Urinary bladder (tissue), 4 donors: ENCODE results near the gene FNDC10. TPM values are rescaled to one million over a fixed set of nuclear protein-coding genes. Genes with fewer than 3 reads are reported as not detected.

Experiments used
- DNase-seq: peaks from one replicate; pipeline ENCODE4 v3.0.0-alpha.2; 2015; ENCODE audit errors: extremely low spot score
- H3K27ac ChIP-seq: one replicate; pipeline ENCODE4 v1.5.1; 2013; ENCODE audit warnings: low read depth, mild to moderate bottlenecking, moderate library complexity
- H3K36me3 ChIP-seq: one replicate; pipeline ENCODE4 v1.6.1; 2013; ENCODE audit warnings: mild to moderate bottlenecking, moderate library complexity; ENCODE audit not compliant: insufficient read depth
- H3K4me1 ChIP-seq: one replicate; pipeline ENCODE4 v1.6.1; 2013; ENCODE audit warnings: mild to moderate bottlenecking, moderate library complexity; ENCODE audit not compliant: insufficient read depth
- H3K4me3 ChIP-seq: one replicate; pipeline ENCODE4 v1.5.1; 2013; ENCODE audit warnings: low read depth, low read length
- WGBS: extraction: QIAGEN DNeasy Blood & Tissue Kit; methylation state at CpG from one replicate; pipeline ENCODE4 v1.1.7; 2013; 5-methylcytosine and 5-hydroxymethylcytosine counted together
- polyA plus RNA-seq: library from polyadenylated mRNA; stranded (reverse); fragments of 200-250 nt; gene quantifications from one replicate; pipeline ENCODE4 v1.2.3, GENCODE V29; 2013
- total RNA-seq: library from RNA; depleted of rRNA; stranded (reverse); fragments of >200 nt; gene quantifications from one replicate; pipeline ENCODE4 v1.2.3, GENCODE V29; 2014
- donor health status: healthy with polysubstance abuse.
- donor health status: healthy.

Gene FNDC10
- total and polyA plus RNA-seq, 2 donors: 0.58 to 2.2 TPM

- Histone ChIP-seq H3K27ac (no peak overlapping the region), H3K4me1 (no peaks in the 10 kb centered on the region), H3K4me3 (no peak overlapping the region), H3K36me3 (no peaks in the 10 kb centered on the region)
- DNase-seq: no peak
- 83% methylated on average over 13 of the region's 13 CpGs for WGBS
These were observed 45.4 kb downstream of the FNDC10 start for GRCh38 chr1:1554550-1554925.

- WGBS: 90% methylated on average over 35 of the region's 35 CpGs
- Histone ChIP-seq H3K4me1 (no peaks in the 10 kb centered on the region), H3K4me3 (no peak overlapping the region), H3K27ac (no peak overlapping the region), H3K36me3 (no peaks in the 10 kb centered on the region)
- DNase-seq: no peak
These were observed 46.0 kb downstream of the FNDC10 start for GRCh38 chr1:1553821-1554494.

GRCh38 chr1:1552263-1552639 lies 47.7 kb downstream of the FNDC10 start:
- no peak for DNase-seq
- H3K27ac ChIP-seq: no peak overlapping the region
- H3K36me3 ChIP-seq: no peaks in the 10 kb centered on the region
- 85% methylated on average over 10 of the region's 10 CpGs for WGBS
- H3K4me3 ChIP-seq: no peak overlapping the region
- H3K4me1 ChIP-seq: no peaks in the 10 kb centered on the region

GRCh38 chr1:1551524-1552262 lies 48.2 kb downstream of the FNDC10 start:
- DNase-seq: no peak
- Histone ChIP-seq H3K36me3 (no peaks in the 10 kb centered on the region), H3K4me3 (no peak overlapping the region), H3K27ac (no peak overlapping the region), H3K4me1 (no peaks in the 10 kb centered on the region)
- WGBS: 91% methylated on average over 33 of the region's 33 CpGs

GRCh38 chr1:1550591-1551432 lies 49.1 kb downstream of the FNDC10 start:
- DNase-seq: no peak
- no peaks in the 10 kb centered on the region for H3K36me3 ChIP-seq
- H3K27ac ChIP-seq: no peak overlapping the region

GRCh38 chr1:1550087-1550486 lies 49.8 kb downstream of the FNDC10 start:
- H3K4me3 ChIP-seq: no peak overlapping the region
- DNase-seq: no peak
- 79% methylated on average over 7 of the region's 7 CpGs for WGBS
- H3K36me3 ChIP-seq: no peaks in the 10 kb centered on the region
- H3K4me1 ChIP-seq: no peaks in the 10 kb centered on the region
- no peak overlapping the region for H3K27ac ChIP-seq

More at GRCh38 chr1:1550591-1551432, 49.1 kb downstream of the FNDC10 start:
- WGBS: 59% methylated on average over 15 of the region's 15 CpGs
- Histone ChIP-seq H3K4me1 (no peaks in the 10 kb centered on the region), H3K4me3 (no peak overlapping the region)

- Histone ChIP-seq H3K27ac (no peak overlapping the region), H3K4me1 (no peaks in the 10 kb centered on the region), H3K36me3 (no peaks in the 10 kb centered on the region), H3K4me3 (no peak overlapping the region)
- no peak for DNase-seq
- 82% methylated on average over 14 of the region's 14 CpGs for WGBS
These were observed 51.3 kb downstream of the FNDC10 start for GRCh38 chr1:1548591-1548990.

Other genes with a start within 250 kb of the FNDC10 start
- gene MXRA8, start 241.6 kb downstream of the FNDC10 start, total RNA-seq: 62.7 TPM
- gene MXRA8, start 241.6 kb downstream of the FNDC10 start, polyA plus RNA-seq: 159 TPM
- 20.7 TPM for gene AURKAIP1, start 224.9 kb downstream of the FNDC10 start, total RNA-seq
- gene AURKAIP1, start 224.9 kb downstream of the FNDC10 start, polyA plus RNA-seq: 158 TPM
- gene CCNL2, start 200.8 kb downstream of the FNDC10 start, total RNA-seq: 226 TPM
- gene CCNL2, start 200.8 kb downstream of the FNDC10 start, polyA plus RNA-seq: 146 TPM
- gene MRPL20, start 192.8 kb downstream of the FNDC10 start, total RNA-seq: 55.1 TPM
- gene MRPL20, start 192.8 kb downstream of the FNDC10 start, polyA plus RNA-seq: 183 TPM
- 5.8 TPM for gene ANKRD65, start 178.9 kb downstream of the FNDC10 start, total RNA-seq
- 17.7 TPM for gene ANKRD65, start 178.9 kb downstream of the FNDC10 start, polyA plus RNA-seq
- 15.2 TPM for gene VWA1, start 164.4 kb downstream of the FNDC10 start, total RNA-seq
- gene VWA1, start 164.4 kb downstream of the FNDC10 start, polyA plus RNA-seq: 214 TPM
- 0.26 TPM for gene ATAD3C, start 150.4 kb downstream of the FNDC10 start, total RNA-seq
- 3.3 TPM for gene ATAD3C, start 150.4 kb downstream of the FNDC10 start, polyA plus RNA-seq
- 11.3 TPM for gene ATAD3B, start 128.4 kb downstream of the FNDC10 start, total RNA-seq
- 14.3 TPM for gene ATAD3B, start 128.4 kb downstream of the FNDC10 start, polyA plus RNA-seq
- 7.1 TPM for gene ATAD3A, start 88.0 kb downstream of the FNDC10 start, total RNA-seq
- 18.8 TPM for gene ATAD3A, start 88.0 kb downstream of the FNDC10 start, polyA plus RNA-seq
- 6.7 TPM for gene TMEM240, start 59.5 kb downstream of the FNDC10 start, total RNA-seq
- 31.0 TPM for gene TMEM240, start 59.5 kb downstream of the FNDC10 start, polyA plus RNA-seq
- 38.5 TPM for gene SSU72, start 25.3 kb downstream of the FNDC10 start, total RNA-seq
- gene SSU72, start 25.3 kb downstream of the FNDC10 start, polyA plus RNA-seq: 83.5 TPM
- 20.9 TPM for gene MIB2, start 15.4 kb upstream of the FNDC10 start, total RNA-seq
- gene MIB2, start 15.4 kb upstream of the FNDC10 start, polyA plus RNA-seq: 74.5 TPM
- gene MMP23B, start 32.0 kb upstream of the FNDC10 start, total RNA-seq: 45.6 TPM
- gene MMP23B, start 32.0 kb upstream of the FNDC10 start, polyA plus RNA-seq: 35.7 TPM
- 6.5 TPM for gene CDK11B, start 58.9 kb upstream of the FNDC10 start, total RNA-seq
- 44.5 TPM for gene CDK11B, start 58.9 kb upstream of the FNDC10 start, polyA plus RNA-seq
- 29.9 TPM for gene SLC35E2B, start 92.7 kb upstream of the FNDC10 start, total RNA-seq
- gene SLC35E2B, start 92.7 kb upstream of the FNDC10 start, polyA plus RNA-seq: 34.5 TPM
- gene CDK11A, start 124.2 kb upstream of the FNDC10 start, total RNA-seq: 15.2 TPM
- gene CDK11A, start 124.2 kb upstream of the FNDC10 start, polyA plus RNA-seq: 20.2 TPM
- gene NADK, start 178.3 kb upstream of the FNDC10 start, total RNA-seq: 28.0 TPM
- 57.9 TPM for gene NADK, start 178.3 kb upstream of the FNDC10 start, polyA plus RNA-seq